Measurements from ENCODE around the gene KRCC1.
"Not testable (repeated sequence)": the region's sequence is repeated elsewhere in the genome, so short reads cannot be mapped to it uniquely, and the experiment has no call there.

KRCC1 gene

DNA sequence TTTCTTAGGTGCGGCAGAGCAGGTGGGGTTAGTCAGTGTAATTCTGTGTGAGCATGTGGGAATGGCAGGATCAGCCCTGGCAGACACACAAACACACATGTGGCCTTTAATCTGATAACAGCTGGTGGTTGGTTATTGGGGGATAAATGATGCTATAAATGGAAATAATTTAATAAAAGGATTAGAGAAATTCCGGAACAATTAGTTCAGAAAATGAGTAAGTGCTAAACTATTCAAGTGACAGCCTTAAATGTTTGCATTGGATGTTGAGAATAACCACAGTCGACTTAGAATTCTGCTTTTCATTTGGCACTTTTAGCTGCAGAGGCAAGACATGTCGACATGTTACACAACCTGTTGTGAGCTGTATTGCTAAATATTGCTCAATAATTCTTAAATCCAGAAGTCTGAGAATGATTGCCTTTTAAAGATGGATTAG lies 19.3 kb upstream of the KRCC1 start:
- DNase-seq = no peak

DNA sequence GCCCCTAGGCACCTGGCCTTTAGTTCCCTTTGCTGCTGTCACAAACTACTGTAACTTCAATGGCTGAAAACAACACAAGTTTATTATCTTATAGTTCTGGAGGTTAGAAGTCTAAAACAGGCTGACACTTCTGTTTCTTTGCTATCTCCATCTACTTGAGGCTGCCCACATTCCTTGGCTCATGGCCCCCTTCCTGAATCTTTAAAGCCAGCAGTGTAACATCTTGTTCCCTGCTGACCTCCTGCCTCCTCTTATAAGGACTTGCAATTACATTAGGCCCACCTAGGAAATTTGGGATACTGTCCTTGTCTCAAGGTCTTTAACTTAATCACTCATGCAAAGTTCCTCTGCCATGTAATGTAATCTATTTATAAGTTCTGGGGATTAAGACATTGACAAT lies 18.6 kb upstream of the KRCC1 start:
- no peak for DNase-seq

DNA sequence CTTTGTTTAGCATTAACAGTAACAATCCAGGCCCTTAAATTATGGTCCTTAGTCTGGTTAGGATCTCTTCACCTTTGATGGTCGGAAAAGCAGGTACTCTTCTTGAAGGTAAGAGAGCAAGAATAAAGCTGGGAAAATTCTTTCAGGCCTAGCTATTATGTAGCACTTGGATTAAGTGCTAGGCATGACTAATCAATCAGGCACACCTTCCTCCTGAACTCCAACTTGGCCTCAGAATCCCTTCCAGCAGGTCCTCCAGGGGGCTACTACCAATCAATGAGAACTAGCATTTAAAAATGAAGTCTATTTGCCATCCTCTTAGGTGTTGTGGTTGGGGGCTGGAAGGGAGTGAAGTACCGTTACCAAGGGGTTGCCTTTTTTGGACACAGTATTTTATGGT lies 15.8 kb upstream of the KRCC1 start:
- no peak for DNase-seq

DNA sequence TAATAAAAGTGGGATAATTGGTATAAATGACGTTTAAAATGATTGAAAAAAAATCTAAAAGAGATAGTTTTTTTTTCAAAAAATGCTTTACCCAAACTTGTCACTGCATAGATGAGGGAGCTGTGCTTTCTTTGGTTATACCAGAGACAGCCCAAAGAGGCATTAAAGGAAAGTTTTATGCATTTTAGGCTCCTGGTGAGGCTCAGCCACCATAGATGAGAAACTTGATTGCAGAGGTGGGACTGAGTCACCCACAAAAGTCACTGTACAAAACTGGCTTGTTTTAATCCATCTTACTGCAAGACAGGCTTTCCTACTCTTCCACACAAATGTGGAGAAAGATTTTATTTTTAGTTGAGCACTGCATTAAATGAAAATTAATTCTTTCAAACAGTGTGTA lies 14.5 kb upstream of the KRCC1 start:
- DNase-seq = no peak

DNA sequence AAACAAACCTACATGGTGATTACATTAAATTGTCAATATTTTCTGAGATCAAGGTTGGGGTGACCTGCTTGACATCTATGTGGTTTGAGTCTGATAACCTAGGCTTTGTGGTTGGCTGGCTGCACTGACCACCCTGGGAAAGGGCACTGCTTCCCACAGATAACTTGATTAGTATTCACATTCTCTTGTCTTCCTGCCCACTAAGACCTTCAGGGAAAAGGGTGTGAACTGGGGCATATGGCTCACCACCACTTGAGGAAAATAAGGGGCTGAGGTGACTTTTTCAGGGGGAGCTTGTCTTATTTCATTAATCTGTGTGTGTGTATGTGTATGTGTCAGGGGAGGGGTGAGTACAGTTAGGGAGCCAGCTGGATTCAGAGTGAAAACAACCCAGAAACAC lies 13.5 kb upstream of the KRCC1 start:
- no peak for DNase-seq

DNA sequence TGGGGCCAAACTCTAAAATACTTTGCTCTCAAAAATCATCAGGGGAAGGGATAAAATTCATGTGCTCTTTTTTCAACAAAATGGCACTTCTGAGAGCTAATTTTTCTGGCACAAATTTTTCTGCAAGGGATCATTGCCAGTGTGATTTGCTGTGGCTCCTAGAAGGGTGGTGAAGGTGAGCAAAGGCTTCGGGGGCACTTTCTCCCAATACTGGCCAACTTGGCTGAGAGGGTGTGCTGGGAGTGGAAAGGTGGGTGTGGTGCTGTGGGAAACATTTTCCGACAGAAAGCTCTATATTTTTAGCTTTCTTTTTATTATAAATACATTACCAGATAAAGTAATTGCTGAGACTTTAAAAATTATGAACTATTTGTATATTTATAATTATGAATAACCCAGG lies 12.5 kb upstream of the KRCC1 start:
- no peak for DNase-seq

DNA sequence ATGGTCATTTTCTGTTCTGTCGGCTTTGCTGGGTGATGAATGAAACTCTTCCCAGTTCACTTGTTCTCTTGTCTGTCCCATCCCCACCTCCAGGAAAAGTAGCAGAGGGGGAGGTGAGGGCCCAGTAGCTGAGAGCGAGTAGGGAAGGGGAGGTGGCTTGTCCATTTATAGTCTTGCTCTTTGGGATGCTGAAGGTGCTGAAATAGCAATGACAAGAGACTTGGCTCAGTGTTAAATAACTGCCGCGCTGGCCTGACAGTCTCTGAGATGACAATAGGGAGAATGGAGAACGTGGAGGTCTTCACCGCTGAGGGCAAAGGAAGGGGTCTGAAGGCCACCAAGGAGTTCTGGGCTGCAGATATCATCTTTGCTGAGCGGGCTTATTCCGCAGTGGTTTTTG lies 12.0 kb upstream of the KRCC1 start, which contains the start of gene SMYD1:
SMYD1 (plus strand) TSS at position 228 of the 400 bp plus-strand sequence; CDS start at position 268, 40 bp downstream.
- no peak for DNase-seq

DNA sequence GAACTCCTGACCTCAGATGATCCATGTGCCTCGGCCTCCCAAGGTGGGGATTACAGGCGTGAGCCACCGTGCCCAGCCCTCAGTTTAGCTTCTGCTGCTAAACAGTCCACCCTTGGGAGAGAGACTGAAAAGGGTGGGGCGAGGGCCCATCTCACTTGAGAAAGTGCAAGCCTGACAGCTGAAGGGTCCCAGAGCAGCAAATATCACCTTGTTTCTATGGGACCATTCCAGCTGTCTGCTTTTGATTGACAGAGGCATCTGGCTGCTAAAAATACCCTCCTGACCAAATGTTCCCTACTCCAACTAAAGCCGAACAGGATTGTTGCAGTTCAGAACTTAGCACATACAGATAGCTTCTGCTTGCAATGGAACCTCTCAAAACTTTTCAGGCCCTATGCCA lies 11.6 kb upstream of the KRCC1 start:
- DNase-seq = no peak

DNA sequence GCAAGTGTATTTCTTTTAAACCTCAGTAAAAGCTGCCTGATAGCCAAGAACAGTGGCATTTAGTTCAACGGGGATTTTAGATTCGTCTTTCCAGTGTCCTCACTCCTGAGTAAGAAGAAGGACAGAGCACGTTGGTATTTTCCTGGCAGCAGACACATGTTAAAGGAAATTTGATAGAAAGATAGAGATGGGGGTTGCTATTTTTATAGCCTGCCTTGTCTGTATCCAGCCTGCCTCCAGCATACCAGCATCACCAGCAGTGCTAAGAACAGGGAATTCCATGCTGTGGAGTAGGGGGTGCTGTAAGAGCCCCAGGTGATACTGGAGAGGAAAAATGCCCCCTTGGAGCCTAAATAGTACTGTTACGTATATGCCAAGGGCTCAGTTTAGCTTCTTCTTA lies 11.0 kb upstream of the KRCC1 start:
- no peak for DNase-seq

DNA sequence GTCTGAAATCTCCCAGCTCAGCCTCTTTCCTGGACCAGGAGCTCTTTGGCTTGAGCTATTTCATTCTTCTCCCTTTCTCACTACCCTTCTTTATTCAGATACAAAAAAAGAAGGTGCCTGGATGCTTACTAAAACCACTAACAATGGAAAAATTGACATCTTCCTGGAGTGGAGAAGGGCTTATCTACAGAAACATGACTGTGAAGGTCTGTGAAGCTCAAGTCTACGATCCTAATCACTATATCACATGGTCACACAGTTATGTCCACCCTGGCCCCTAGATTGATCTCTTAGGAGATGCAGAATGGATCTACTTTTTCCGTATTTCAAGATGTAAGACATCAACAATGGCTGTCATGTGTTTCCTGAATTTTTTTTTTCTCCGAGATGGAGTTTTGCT lies 5.7 kb upstream of the KRCC1 start:
- no peak for DNase-seq

DNA sequence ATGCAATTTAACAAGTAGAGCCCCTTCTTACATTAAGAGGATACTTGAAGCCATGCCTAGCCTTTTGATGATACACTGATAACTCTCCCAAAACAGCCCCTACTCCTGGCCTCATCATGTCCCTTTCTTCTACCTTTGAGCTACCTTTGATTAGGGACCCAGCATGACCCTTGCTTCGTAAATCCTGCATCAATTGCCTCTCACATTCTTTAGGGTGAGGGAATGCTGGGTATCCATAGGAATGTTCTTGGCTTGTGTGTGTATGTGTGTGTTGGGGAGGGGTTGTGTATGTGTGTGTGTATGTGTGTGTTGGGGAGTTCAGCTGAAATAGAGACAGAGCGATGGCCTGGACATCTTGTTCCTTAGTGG lies 5.3 kb upstream of the KRCC1 start:
- no peak for DNase-seq

DNA sequence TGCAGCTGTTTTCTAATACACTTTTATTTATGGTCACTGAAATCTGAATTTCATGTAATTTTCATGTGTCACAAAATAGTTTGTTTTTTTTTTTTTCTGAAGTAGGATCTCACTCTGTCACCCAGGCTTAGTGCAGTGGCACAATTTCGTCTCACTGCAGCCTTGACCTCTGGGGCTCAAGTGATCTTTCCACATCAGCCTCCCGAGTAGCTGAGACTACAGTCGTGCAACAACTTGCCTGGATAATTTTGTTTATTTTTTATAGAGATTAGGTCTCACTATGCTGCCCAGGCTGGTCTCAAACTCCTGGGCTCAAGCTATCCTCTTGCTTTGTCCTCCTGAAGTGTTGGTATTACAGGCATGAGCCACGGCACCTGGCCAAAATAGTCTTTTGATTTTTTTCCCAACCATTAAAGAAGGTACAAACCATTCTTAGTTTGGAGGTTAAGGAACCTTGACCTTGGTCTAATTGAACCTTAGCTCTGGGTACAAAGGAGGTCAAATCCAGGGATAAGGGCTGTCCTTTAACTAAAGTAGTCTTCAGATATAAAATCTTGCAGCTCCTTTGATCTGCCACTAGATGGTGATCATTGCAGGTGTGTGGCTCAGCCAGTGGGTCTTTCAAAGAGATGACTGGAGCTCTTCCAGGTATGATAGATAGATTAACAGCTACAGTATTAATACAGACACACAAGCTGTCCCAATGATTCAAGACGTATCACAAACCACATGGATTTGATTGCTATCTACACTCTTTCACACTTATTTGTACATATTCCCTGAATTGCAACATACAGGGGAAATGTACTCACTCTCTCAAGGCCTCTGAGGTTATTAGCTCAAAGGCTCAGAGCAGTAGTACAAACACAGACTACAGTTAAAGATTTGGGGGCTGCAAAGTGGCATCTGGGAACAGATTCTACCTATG lies 4.7 kb upstream of the KRCC1 start:
- no peak for DNase-seq

DNA sequence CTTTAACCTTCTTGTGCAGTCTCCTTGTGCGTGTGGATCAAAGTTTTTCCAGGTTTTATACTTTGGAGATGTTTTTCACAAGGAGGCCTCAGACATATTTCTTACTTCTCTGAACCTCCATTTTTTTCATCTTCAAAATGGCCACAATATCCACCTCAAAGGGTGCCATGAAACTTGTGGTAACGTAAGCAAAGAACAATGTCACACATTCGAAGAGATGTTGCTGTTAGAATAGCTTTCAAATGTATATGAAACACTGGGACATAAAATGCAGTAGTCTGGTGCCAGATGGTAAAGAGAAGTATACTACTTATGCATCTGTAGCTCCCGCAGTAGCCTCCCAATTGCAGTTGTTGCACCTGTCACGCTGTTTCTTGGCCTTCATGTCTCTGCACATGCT lies 2.6 kb upstream of the KRCC1 start:
- no peak for DNase-seq

DNA sequence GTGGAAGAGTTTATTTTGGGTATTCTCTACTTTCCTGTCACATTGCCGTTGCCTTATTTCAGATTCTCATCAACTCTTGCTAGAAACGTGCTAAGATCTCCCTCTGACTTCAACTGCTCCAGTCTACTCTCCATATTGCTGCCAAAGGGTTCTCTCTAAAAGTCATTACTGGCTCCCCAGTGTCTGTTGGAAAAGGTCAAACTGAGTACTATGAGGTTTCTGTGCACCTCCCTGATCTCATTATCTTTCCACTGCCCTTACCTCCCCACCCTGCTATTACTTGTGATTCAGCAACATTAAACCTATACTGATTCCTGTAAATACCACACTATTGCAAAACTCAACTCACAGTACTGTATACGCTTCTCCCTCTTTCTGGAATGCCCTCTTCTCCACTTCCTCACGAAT lies 1.9 kb upstream of the KRCC1 start:
- no peak for DNase-seq

DNA sequence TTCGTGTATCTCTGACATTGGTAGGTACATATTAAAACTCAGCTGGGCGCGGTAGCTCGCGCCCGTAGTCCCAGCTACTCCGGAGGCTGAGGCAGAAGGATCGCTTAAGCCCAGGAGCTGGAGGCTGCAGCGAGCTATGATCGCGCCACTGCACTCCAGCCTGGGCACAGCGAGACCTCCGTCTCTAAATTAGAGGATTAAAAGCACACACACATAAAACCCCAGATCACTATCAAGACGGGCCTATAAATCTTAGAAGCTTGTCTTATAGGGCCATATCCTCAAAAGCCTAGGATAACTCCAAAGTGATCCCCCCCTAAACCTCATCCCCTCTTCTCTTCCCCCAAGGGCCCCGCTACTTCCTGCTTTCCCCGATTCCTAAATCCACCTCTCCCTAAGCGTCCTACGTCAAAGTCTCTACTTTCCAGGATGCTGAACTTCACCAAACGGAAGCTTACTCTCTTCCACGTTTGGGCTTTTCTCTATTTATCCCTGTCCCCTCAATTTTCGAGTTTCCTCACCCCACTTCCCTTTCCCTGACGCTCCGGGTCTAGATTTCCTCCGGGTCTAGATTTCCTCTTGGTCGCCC lies 707 bp downstream of the KRCC1 start:
- no peak for DNase-seq

DNA sequence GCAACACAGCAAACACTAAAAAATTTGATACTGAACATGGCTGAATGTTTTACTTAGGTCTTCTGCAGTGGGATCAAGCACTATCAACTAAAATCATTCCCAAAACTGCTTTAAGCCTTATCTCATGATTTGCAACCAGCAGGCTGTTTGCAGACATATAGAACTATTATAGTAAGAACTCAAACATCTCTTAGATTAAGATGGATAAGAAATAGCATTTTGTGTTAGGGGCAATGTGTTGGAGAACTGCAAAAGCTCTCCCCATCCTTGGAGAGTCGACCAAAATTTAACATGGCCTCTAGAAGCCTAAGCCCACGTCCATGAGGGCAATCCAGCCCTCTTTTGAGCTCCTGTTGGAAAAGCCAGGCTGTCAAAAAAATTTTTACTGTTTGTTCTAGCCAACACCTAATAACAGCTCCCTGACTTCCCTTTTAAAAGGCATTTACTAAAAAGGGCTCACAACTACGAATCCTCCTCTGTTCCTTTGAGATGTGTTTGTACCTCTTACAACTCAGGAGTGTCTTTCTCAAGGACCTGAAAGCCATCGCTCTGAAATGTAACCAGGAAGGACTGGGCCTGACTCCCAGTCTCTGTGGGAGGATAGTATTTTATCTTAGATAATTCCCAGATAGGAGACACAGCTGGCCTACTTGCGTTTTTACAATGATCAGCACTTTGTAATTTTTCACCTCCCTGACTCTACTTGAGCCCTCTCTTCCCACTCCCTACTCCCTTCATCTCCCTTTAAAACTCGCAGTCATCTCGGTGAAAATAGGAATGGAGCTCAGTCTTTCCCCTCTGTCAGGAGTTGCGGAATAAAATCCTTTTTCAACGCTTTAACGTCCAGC lies 1.4 kb downstream of the KRCC1 start:
- DNase-seq = no peak

DNA sequence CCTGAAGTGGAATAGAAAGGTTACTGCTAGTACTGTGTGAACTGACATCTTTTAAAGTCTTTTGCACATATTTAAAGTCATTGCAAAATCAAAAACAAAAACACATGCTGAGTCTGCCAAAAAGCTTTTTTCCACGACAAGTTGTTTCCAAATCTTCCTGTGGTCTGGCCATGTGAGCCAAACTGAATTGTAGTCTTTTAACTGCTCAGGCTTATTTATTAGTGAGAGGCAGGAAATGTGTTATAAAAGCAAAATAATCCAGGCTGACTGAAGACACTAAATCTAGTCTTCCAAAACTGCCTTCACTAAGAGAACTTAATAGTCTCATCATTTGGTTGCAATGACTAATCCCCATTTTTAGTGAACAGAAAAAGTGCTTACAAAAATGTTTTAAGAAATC lies 2.3 kb downstream of the KRCC1 start:
- DNase-seq = no peak

DNA sequence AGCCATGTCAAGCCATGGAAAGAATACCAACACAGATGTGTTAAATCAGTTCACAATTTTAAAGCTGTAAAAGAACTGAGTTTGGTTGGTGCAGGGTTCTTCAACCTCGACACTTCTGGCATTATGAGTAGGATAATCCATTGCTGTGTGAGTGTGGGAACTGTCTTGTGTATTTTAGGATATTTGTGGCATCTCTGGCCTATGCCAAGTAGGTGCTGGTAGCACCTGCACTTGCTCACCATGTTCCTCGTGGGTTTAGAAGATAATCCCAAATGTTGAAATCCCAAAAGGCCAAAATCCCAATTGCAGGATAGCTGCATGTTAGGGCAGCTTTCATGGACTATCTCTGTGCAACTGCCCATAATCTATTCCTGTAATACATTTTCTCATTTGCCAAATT lies 3.8 kb downstream of the KRCC1 start:
- no peak for DNase-seq

DNA sequence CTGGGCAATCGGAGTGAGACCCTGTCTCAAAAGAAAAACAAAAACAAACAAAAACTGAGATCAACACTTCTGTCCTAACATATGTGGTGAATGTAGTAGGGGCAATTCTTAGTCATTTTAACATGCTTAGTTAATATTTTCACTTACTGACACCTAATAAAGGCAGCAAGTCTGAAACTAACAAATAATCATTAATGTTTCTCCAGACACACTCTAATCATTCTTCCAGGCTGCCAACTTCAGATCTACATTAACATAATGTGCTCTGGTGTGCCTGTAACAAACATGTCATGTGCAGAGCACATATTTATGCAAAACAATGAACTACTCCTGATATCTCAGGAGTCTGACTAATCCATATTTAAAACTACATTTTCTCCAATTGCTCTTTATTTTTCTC lies 6.0 kb downstream of the KRCC1 start:
- no peak for DNase-seq

DNA sequence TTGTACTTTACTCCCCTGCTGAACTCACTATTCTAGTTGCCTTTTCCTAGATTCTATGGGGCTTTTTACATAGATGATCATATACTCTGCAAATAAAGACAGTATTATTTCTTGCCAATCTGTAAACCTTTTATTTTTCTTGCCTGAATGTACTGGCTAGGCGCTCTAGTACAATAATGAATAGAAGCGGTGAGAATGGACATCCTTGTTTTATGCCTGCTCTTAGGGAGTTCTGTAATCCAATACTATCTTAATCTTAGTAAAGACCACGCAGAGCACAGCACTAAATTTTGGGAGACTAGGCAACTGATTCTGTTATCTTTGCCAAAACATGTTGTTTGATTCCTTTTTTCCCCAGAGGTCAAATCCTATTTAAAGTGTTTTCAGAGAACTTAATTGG lies 7.0 kb downstream of the KRCC1 start:
- no peak for DNase-seq

DNA sequence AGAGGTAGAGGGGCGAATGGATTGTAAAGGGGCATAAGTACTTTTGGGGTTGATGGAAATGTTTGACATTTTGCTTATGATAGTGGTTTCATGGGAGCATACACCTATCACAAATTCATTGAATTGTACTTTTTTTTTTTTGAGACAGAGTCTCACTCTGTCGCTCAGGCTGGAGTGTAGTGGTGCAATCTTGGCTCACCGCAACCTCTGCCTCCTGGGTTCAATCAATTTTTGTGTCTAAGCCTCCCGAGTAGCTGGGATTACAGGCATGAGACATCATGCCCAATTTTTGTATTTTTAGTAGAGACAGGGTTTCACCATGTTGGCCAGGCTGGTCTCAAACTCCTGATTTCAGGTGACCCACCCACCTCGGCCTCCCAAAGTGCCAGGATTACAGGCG lies 10.0 kb downstream of the KRCC1 start:
- DNase-seq = not testable (repeated sequence)

DNA sequence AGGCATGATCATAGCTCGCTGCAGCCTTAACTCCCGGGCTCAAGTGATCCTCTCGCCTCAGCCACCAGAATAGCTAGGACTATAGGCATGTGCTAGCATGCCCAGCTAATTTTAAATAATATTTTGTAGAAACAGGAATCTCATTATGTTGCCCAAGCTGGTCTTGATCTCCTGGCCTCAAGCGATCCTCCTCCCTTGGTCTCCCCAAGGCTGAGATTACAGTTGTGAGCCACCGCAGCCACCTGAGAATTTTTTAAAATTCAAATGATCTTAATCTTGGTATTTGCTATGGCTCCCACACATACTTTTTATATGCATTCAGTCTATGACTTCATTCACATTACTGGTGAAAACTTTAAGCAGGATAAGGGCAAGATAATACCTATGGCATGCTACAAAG lies 13.1 kb downstream of the KRCC1 start:
- DNase-seq = no peak

DNA sequence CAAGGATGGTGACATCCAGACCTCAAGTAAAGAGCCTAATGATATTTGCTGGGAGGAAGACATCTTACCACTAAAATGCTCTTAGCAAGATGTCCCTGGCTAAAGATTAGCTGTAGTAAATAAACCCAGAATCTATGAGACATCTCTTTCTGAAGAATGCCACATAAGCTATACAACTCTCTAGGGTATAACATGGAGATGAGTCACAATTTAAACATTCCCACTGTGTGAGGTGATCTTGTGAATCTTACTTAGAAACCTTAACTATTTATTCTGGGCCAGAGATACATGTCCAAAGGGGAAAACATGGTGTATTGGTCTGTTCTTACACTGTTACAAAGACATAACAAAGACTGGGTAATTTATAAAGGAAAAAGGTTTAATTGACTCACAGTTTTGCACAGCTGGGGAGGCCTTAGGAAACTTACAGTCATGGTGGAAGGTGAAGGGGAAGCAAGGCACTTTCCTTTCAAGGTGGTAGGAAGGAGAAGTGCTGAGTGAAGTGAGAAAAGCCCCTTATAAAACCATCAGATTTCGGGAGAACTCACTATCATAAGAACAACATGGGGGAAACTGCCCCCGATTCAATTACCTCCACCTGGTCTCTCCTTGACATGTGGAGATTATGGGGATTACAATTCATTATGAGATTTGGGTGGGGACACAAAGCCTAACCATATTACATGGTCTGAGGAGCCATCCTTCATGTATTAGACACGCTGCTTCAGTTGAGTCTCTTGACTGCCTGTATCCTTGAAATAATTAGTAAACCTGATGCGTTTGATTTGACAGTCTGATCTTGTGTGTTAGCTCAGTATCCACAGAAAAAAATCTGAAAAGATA lies 17.1 kb downstream of the KRCC1 start:
- no peak for DNase-seq
